PFSK-1 (cell line): ENCODE data around the gene SLIT3.

Experiments
- TAF1 ChIP-seq: IDR thresholded peaks from 2 replicates; pipeline ENCODE4 v1.6.1; 2012; ENCODE audit warnings: low read length, control low read depth, borderline replicate concordance; ENCODE audit not compliant: insufficient read depth
- TF ChIP-seq, protein P1 (sequence below), 2 experiments: IDR thresholded peaks; 2 replicates each; pipeline versions ENCODE4 v1.6.1 to v1.8.0; 2011 to 2012; ENCODE audit warnings: low read depth in 2 of 2, low read length in 2 of 2, control low read depth in 1 of 2, inconsistent platforms in 1 of 2, mild to moderate bottlenecking in 1 of 2, moderate library complexity in 1 of 2; ENCODE audit not compliant: insufficient read depth in 1 of 2

DNA sequence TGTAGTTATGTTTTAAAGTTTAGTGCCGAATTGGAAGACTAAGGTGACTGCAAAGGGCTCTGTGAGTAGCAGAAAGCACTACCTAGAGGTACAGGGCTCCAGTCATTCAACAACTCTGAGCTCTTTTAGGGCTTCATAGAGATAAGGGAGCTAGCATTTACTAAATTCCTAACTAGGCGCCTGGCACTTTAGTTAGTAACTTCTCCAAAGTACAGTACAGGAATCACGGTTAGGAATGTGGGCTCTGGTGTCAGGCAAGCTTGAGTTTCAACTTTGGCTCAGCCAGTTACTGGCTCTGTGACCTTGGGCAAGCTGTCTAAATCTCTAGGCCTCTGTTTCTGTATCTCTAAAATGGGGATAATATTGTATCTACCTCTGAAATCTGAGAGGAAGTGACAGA lies 115.3 kb downstream of the SLIT3 start:
- TF ChIP-seq, protein P1, sequence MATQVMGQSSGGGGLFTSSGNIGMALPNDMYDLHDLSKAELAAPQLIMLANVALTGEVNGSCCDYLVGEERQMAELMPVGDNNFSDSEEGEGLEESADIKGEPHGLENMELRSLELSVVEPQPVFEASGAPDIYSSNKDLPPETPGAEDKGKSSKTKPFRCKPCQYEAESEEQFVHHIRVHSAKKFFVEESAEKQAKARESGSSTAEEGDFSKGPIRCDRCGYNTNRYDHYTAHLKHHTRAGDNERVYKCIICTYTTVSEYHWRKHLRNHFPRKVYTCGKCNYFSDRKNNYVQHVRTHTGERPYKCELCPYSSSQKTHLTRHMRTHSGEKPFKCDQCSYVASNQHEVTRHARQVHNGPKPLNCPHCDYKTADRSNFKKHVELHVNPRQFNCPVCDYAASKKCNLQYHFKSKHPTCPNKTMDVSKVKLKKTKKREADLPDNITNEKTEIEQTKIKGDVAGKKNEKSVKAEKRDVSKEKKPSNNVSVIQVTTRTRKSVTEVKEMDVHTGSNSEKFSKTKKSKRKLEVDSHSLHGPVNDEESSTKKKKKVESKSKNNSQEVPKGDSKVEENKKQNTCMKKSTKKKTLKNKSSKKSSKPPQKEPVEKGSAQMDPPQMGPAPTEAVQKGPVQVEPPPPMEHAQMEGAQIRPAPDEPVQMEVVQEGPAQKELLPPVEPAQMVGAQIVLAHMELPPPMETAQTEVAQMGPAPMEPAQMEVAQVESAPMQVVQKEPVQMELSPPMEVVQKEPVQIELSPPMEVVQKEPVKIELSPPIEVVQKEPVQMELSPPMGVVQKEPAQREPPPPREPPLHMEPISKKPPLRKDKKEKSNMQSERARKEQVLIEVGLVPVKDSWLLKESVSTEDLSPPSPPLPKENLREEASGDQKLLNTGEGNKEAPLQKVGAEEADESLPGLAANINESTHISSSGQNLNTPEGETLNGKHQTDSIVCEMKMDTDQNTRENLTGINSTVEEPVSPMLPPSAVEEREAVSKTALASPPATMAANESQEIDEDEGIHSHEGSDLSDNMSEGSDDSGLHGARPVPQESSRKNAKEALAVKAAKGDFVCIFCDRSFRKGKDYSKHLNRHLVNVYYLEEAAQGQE (IDR thresholded peaks at IDR 0.05; ENCODE audit: insufficient read depth in 1 of 2, low read depth in 2 of 2, low read length in 2 of 2): no peak
- no peak for TF ChIP-seq TAF1
